Activated naive CD4-positive, alpha-beta T cell treated with Interleukin-2 at 50 U/mL for 16 hours (primary cell): ENCODE results near the gene ICA1L.
"Not testable (repeated sequence)": the region's sequence is repeated elsewhere in the genome, so short reads cannot be mapped to it uniquely, and the experiment has no call there.

ENCODE experiments used
- DNase-seq: peaks from one replicate; pipeline ENCODE4 v3.0.0-alpha.2; 2020

Gene ICA1L

DNA sequence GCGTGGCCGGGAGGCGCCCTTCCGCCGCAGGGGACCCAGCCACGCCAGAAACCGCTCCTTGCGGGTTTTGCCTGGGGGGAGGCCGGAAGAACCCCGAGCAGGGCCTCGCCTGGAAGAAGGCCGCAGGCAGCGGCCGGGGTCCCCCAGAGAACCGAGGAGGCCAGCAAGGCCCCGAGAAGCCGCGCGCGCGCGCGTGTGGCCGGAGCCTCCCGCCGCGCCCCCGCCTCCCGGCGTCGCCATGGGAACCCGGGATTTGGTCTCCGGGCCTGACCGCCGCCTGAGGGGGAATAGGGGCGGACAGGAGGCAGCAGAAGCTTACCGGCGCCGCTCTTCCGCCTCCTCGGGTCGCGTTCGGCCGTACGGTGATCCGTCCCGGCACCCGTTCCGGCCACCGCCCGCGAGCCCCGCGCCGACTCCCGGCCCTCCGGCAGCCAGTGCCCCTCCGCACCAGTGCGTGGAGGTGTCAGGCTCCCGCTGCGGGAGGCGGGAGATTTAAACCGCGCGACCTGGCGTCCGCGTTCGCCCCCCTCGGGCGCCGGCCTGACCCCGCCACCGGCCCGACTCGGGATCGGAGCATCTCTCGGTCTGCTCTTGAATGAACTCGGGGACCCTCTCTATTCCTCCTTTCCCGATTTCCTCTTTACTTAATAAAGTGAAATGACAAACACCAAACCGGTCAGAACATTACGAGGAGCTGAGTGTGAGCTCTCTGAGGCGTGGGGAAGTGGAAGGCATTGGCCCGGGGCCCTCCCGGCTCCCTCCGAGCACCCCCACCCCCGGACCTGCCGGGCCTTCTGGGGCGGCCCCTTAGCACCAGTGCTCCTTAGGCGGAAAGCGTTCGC, at the start of gene ICA1L:
TSS of gene ICA1L (minus strand) at position 467 of the 842 bp plus-strand sequence. CDS start 42,757 bp downstream, outside the sequence.
- DNase-seq: peak; percentile 46

DNA sequence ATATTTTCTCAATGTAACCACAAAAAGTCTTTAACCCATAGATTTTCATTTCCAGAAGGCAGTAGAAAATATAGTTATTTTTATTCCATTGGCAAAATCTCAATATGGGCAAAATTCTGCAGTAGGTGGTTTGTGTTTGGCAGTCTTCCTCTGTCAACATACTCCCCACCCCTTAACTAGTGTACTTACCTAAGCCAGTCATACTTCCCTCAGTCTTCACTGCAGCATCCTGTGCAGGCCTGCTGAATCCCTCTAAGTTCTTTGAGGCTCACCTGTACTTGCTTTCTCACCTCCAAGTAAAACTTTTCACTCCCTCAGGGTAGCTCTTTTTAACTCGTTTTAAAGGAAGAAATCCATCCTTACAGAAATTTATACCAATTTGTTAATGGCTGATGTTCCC, 47.3 kb upstream of the ICA1L start:
- DNase-seq: no peak

DNA sequence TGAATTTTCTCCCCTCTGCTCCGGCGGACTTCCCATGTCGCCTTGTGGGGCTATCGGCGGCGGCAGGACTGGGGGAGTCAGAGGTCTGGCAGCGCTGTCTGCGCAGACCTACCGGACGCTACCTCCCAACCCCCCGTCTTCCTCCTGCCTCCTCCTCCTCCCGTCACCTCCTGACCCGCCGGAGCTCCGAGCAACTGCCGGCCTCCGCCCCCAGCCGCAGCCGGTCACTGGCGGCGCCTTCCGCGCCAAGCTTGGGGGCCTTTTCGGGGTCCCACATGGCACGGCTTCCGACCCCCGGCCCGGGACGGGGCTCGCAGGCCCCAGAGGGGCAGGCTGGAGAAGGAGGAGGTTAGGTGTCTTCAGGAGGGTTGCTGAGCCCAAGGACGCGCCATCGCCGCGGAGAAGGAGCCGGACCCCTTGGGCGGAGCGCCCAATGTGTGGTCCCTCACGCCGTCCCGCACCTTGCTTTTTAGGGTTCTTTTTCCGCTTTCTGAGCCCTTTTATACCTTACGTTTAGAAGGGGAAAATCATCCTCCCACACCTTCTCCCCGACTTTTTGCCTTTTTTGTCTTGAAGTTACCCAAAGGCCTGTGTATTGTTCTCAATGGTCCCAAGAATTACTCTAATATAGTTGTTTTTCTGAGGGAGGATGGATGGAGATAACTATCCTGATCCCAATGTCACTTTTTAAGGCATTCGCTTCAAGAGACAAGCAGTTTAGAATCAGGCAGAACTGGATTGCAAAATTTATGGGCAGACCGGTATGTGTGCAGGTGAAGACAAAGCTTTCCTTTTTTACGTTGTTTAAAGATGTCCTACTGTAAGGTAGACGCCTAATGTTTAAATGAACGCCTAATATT, 41.0 kb upstream of the ICA1L start:
- peak; percentile 10 for DNase-seq

DNA sequence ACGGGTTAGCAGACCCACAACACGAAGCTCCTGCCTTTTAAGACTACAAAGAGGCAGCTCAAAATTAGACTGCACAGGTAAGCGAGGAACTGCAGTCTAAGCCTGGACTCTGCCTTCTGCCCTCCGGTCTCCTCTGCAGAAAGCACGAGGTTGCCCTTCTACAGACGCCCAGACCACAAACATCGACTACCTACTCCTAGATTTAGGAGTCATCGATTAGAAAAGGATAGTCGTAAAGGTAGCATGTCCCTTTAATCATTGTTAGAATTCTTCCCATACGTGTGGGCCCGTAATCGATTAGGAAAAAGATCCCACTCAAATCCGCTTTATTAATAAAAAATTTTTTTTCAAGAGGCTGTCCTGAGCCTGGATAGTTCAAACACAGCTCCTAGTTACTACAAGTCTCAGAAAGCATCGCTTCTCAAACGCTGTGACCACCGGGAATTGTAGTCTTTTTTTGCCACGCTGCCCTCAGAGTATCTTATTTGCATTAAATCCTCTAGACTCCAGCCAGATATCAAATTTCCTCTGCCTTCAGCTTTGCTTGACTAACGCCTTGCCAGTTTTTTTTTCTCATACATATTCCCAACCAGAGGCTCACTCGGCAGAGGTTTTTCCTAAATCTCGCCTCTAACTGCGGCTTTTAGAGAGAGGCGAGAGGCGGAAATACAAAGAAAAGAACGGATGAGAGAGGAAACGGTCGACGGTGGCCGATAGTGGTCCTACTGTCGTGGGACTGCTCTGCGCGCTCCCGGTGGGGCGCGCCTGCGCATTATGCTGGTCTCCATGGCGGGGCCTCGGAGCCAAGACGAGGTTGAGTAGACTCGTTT, 40.2 kb upstream of the ICA1L start, which contains the start of the genes CARF and WDR12:
TSS of gene CARF (plus strand) at position 764 of the 830 bp plus-strand sequence. CDS start 29,628 bp downstream, outside the sequence.
TSS of gene WDR12 (minus strand) at position 162 of the 830 bp plus-strand sequence. CDS start 197 bp downstream, outside the sequence.
- peak; percentile 90 for DNase-seq

- no peak for DNase-seq
Observed at GRCh38 chr2:202911203-202911511, 39.6 kb upstream of the ICA1L start.

DNA sequence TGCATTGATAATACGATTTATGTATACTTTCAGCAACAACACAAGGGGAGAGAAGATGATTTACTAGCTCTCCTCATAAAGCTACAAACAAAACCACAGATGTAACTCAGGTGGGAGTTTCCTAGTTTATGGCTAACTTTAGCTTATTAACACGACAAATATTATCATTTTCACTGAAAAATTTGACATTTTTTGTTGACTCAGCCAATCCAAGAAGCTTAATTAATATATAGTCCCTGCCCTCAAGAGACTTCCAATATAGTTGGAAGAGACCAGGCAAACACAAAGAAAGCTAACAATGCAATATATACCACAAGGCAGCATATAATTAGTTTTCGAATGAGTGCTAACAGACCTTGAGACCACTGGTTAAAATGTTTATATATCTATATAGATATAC, 39.1 kb upstream of the ICA1L start:
- DNase-seq: no peak

- not testable (repeated sequence) for DNase-seq
Observed at GRCh38 chr2:202910250-202910649, 38.7 kb upstream of the ICA1L start.

DNA sequence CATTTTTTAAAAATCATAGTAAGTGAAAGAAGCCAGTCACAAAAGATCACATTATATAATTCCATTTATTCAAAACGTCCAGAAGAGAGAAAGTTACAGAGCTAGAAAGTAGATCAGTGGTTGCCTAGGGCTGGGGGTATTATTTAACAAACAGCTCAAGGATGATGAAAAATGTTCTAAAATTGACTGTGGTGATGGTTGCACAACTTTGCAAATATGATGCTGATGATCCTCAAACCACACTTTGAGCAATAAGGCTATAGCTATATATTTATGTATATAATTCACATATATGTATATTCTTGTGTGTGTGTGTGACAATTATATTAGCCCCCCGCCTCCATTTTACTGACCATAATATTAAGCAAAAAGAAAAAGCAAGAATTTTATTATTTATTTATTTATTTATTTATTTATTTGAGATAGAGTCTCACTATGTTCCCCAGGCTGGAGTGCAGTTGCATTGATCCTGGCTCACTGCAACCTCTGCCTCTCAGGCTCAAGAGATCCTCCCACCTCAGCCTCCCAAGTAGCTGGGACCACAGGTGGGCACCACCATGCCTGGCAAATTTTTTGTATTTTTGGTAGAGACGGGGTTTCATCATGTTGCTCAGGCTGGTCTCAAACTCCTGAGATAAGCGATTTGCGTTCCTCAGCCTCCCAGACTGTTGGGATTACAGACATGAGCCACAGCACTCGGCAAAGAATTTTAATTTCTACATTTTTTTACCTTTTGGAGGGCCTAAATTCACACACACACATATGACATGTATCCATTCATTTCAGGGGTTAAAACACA, 38.0 kb upstream of the ICA1L start:
- no peak for DNase-seq

DNA sequence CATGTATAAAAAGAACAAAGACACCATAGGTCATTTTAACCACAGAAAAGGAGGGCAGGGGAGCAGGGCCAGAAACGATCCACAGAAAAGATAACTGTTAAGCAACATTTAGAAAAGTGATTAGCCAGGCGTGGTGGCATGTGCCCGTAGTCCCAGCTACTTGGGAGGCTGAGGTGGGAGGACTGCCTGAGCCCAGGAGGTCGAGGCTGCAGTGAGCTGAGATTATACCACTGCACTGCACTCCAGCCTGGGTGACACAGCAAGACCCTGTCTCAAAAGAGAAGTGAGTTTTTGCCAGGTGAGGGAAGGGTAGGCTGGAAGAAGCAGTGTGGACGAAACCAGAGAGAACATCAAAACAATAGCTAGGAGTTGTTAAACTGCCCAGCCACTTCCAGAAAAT, 36.6 kb upstream of the ICA1L start:
- DNase-seq: no peak

GRCh38 chr2:202905507-202905906, 33.9 kb upstream of the ICA1L start:
- not testable (repeated sequence) for DNase-seq

- no peak for DNase-seq
Observed at GRCh38 chr2:202885190-202885589, 13.6 kb upstream of the ICA1L start.

DNA sequence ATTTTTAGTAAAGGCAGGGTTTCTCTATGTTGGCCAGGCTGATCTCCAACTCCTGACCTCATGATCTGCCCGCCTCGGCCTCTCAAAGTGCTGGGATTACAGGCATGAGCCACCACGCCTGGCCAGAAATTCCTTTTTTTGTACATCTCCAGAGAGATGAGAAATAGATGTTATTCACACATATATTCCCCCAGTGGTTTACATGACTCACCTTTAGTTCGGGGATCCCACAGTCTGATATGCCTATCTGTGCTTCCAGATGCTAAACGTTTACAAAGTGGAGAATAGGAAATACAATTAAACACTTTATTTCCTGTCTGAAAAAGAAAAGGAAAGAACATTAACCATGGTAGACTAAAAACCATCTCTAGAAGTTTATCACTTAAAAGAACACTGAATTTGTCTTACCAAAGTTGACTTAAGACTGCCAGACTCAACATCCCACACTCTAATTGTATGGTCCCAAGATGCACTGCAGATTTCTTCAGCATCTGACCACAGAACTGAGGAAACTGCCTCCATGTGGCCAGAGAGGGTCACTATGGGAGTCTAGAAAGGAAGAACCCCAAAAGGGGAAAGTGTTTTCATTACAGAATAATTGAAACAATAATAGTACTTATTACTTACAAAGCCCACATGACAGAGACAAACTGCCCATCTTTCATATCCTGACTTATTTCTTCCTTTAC, 12.6 kb upstream of the ICA1L start:
- DNase-seq: no peak

DNA sequence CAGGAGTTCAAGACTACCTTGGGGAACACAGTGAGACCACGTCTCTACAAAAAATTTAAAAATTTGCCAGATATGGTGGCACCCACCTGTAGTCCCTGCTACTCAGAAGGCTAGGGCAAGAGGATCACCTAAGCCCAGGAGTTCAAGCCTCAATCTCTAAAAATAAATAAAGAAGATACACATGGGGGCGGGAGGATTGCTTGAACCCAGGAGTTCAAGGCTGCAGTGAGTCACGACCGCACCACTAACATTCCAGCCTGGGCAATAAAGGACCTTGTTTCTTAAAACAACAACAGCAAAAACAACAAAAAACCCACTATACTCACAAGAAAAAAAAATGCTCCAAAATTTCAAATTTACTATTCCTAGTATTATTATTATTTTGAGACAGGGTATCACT, 10.0 kb upstream of the ICA1L start:
- DNase-seq: no peak

DNA sequence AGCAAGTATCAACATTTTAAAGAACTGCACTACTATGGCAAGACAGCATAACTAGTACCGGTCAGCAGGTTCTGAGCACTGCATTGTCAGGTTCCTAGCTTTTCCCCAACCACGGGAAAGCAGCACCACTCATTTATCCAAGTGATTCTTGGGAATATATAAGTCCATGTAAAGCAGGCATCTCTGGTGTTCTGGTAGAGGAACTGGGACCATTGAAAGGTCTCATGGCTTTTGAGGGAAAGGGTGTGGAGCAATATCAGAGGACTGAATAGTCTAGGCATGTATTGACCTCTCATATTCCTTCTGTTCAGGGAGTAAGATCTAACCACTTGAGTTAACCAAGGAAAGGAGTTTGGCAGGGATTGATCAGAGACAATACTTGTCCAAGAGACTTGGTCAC, 6.1 kb upstream of the ICA1L start:
- DNase-seq: no peak

DNA sequence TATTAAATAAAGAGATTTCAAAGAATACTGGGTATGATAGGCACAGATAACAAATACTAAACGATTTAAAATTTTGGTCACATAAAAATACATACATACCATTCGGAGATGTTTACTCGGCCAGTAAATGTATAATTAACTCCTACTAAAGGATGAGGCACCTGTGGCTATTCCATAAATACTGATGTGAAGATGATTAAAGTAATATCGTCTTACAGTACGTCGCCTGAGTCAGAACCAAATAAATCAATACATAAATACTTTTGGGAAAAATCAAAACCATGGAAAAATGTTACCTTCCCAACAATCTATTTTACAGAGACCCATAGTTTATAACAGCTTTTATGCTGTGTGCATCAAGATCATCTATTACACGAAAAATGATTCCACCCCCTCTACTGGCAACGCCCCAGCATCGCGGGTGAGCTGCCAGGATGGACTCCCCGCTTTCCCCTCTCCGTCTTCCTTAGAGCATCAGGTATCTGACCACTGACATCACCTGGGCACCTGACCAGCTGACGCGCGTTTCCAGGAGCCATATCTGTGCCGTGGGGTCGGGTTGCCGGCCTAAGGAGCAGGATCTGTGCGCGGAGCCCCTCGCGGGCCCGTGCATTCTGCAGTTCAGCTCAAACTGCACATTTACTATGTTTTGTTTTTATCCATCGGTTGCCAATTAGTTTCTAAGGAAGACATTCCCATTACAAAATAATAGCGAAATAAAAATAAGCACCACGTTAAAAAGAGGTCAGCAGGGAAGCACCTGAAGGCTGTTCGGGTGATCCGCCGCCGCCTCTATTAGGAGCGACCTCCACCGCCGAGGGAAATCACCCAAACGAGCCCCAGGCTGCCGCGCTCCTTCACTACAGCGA, 901 bp downstream of the ICA1L start:
- peak; percentile 70 for DNase-seq

DNA sequence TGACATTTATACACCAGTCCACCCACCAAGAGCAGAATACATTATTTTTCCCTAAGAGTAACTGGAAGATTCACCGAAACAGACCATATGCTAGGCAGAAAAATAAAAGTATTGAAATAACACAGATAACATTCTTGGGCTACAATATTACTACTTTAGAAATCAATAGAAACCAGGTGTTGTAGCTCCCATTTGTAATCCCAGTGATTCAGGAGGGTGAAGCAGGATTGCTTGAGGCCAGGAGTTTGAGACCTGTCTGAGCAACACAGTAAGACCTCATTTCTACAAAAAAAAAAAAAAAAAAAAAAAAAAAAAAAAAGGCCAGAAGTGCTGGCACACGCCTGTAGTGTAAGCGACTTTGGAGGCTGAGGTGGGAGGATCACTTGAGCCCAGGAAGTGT, 9.6 kb downstream of the ICA1L start:
- no peak for DNase-seq

GRCh38 chr2:202858601-202859000, 13.0 kb downstream of the ICA1L start:
- no peak for DNase-seq

DNA sequence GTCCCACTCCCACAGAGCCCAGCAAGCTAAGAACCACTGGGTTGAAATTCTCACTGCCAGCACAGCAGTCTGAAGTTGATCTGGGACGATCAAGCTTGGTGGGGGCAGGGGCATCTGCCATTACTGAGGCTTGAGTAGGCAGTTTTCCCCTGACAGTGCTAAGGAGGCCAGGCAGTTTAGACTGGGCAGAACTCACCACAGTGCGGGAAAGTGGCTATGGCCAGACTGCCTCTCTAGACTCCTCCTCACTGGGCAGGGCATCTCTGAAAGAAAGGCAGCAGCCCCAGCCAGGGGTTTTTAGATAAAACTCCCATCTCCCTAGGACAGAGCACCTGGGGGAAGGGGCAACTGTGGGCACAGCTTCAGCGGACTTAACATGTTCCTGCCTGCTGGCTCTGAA, 22.2 kb downstream of the ICA1L start:
- not testable (repeated sequence) for DNase-seq

- DNase-seq: no peak
Observed at GRCh38 chr2:202848813-202849212, 22.8 kb downstream of the ICA1L start.
